Mucosa of descending colon (tissue), 3 donors: ENCODE measurements around the gene TMEM132C. TPM values are rescaled to one million over a fixed set of nuclear protein-coding genes. Genes with fewer than 3 reads are reported as not detected.

Experiments
- ATAC-seq: fragments of 200-7000 bp; cut with Tn5 transposase; one replicate; pipeline ENCODE4 v1.9.1; 2020; ENCODE audit warnings: mild to moderate bottlenecking, moderate library complexity
- DNase-seq, 3 donors: peaks; one replicate each; pipeline ENCODE4 v3.0.0-alpha.2; 2020
- H3K36me3 ChIP-seq: fragments of 200-600 bp; one replicate; pipeline ENCODE4 v1.8.0; 2021; ENCODE audit warnings: low read depth, mild to moderate bottlenecking
- H3K4me1 ChIP-seq: fragments of 200-600 bp; one replicate; pipeline ENCODE4 v1.8.0; 2021; ENCODE audit warnings: low read depth, mild to moderate bottlenecking
- H3K4me3 ChIP-seq: fragments of 200-600 bp; one replicate; pipeline ENCODE4 v1.8.0; 2021; ENCODE audit warnings: mild to moderate bottlenecking
- H3K9me3 ChIP-seq: fragments of 200-600 bp; one replicate; pipeline ENCODE4 v1.8.0; 2021; ENCODE audit warnings: mild to moderate bottlenecking
- intact Hi-C, 2 donors: fragments of 100-400 bp; cut with DNase I in 1 of 2; cut with micrococcal nuclease in 1 of 2; formaldehyde crosslinking; loops; one replicate each; pipeline versions ENCODE4 v1.11.0 to v1.11.1; 2022; cut with DNase I, micrococcal nuclease
- total RNA-seq, 3 donors: library from RNA; stranded (reverse); fragmentation: NEBNext Ultra II Directional in 2 of 3; extraction: Animal tissue kit (Norgen Biotek cat#: 25700) in 2 of 3; gene quantifications; one replicate each; pipeline versions ENCODE4 v1.2.1 to v1.2.4, GENCODE V29; 2021 to 2023
- TF ChIP-seq, protein P1 (sequence below): fragments of 200-600 bp; IDR thresholded peaks from one replicate; pipeline ENCODE4 v1.8.0; 2022; ENCODE audit warnings: antibody characterized with exemption, mild to moderate bottlenecking
- donor health status: DM: no; HTN: no; CAD: no; lungs with moderate emphysema.
- donor health status: DM: no; HTN: no; CAD: no.
- donor health status: DM: no; HTN: yes; CAD: no.

Gene TMEM132C
- total RNA-seq, 3 donors from 2014 or later, result 0.23 to 2.4 (median 1.2) TPM

GRCh38 chr12:128682548-128683275 lies 415.7 kb downstream of the TMEM132C start:
- intact Hi-C loops, result no loop called here
- TF ChIP-seq, protein P1, sequence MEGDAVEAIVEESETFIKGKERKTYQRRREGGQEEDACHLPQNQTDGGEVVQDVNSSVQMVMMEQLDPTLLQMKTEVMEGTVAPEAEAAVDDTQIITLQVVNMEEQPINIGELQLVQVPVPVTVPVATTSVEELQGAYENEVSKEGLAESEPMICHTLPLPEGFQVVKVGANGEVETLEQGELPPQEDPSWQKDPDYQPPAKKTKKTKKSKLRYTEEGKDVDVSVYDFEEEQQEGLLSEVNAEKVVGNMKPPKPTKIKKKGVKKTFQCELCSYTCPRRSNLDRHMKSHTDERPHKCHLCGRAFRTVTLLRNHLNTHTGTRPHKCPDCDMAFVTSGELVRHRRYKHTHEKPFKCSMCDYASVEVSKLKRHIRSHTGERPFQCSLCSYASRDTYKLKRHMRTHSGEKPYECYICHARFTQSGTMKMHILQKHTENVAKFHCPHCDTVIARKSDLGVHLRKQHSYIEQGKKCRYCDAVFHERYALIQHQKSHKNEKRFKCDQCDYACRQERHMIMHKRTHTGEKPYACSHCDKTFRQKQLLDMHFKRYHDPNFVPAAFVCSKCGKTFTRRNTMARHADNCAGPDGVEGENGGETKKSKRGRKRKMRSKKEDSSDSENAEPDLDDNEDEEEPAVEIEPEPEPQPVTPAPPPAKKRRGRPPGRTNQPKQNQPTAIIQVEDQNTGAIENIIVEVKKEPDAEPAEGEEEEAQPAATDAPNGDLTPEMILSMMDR, result no peak
- no peaks in the 10 kb centered on the region for H3K9me3 ChIP-seq
- H3K36me3 ChIP-seq, result no peaks in the 10 kb centered on the region
- H3K4me3 ChIP-seq, result no peak overlapping the region
- ATAC-seq (no peak), DNase-seq (no peak)
- H3K4me1 ChIP-seq, result no peaks in the 10 kb centered on the region

GRCh38 chr12:128684352-128684751 lies 417.4 kb downstream of the TMEM132C start:
- no peaks in the 10 kb centered on the region for H3K4me1 ChIP-seq
- no peaks in the 10 kb centered on the region for H3K9me3 ChIP-seq
- ATAC-seq, result no peak
- DNase-seq, result no peak
- TF ChIP-seq, protein P1, result no peak
- intact Hi-C loops, result no loop called here
- no peak overlapping the region for H3K4me3 ChIP-seq
- H3K36me3 ChIP-seq, result no peaks in the 10 kb centered on the region

DNA sequence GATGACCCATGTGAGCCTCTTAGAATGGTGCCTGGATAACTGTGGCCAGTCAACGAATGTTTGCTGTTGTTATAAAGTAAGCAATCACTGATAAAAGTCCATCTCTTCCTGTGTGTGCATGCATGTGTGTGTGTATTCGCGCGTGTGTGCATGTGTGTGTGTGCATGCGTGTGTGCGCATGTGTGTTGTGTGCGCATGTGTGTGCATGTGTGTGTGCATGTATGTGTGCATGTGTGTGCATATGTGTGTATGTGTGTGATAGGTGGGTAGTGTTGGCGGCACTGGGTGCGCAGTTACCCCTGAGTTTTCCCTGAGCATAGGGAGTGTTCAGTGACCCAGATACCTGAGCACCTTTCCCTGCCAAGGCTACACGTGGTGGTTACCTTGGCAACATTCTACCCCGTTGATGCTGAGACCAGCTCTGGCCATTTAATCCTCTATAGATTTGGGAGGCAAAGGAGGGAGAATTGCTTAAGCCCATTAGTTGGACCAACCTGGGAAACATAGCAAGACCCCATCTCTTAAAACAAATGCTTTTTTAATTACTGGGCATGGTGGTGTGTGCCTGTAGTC lies 419.0 kb downstream of the TMEM132C start:
- Histone ChIP-seq H3K4me3 (no peak overlapping the region), H3K9me3 (no peaks in the 10 kb centered on the region), H3K4me1 (no peaks in the 10 kb centered on the region), H3K36me3 (no peaks in the 10 kb centered on the region)
- intact Hi-C loops, result no loop called here
- TF ChIP-seq, protein P1, result no peak
- no peak for DNase-seq
- no peak for ATAC-seq

GRCh38 chr12:128687851-128688250 lies 420.9 kb downstream of the TMEM132C start:
- TF ChIP-seq, protein P1, result no peak
- DNase-seq (no peak), ATAC-seq (no peak)
- H3K4me3 ChIP-seq, result no peak overlapping the region
- H3K9me3 ChIP-seq, result no peaks in the 10 kb centered on the region
- intact Hi-C loops, result no loop called here
- H3K36me3 ChIP-seq, result no peaks in the 10 kb centered on the region
- no peaks in the 10 kb centered on the region for H3K4me1 ChIP-seq

GRCh38 chr12:128690641-128691040 lies 423.7 kb downstream of the TMEM132C start:
- ATAC-seq (no peak), DNase-seq (no peak)
- no peaks in the 10 kb centered on the region for H3K9me3 ChIP-seq
- H3K36me3 ChIP-seq, result no peaks in the 10 kb centered on the region
- TF ChIP-seq, protein P1, result no peak
- intact Hi-C loops, result no loop called here
- H3K4me3 ChIP-seq, result no peak overlapping the region
- H3K4me1 ChIP-seq, result no peaks in the 10 kb centered on the region
